SH-SY5Y (cell line): ENCODE measurements around the gene AFG3L2.

Experiments used
- GATA2 ChIP-seq: IDR thresholded peaks from 2 replicates; pipeline ENCODE4 v1.6.1; 2011; ENCODE audit warnings: mild to moderate bottlenecking, low read depth, low read length
- GATA3 ChIP-seq: IDR thresholded peaks from 2 replicates; pipeline ENCODE4 v1.6.1; 2011; ENCODE audit warnings: low read depth, mild to moderate bottlenecking, low read length, moderate library complexity

- TF ChIP-seq GATA2 (no peak), GATA3 (no peak)
These were observed 33.1 kb upstream of the AFG3L2 start for GRCh38 chr18:12410081-12410481.
